ENCODE data around the gene BICRA.
"Not testable (repeated sequence)": the region's sequence is repeated elsewhere in the genome, so short reads cannot be mapped to it uniquely, and the experiment has no call there.

BICRA gene

GRCh38 chr19:47628078-47628771 lies 19.3 kb downstream of the BICRA start:
- no peak overlapping the region for H3K4me3 ChIP-seq
- in situ Hi-C loops (cut with MboI; ENCODE audit: low sequenced_read_pairs) = no loop called here
- H3K4me1 ChIP-seq = no peaks in the 10 kb centered on the region
- no peaks in the 10 kb centered on the region; the same call in 1 of the 2 replicates for H3K9me3 ChIP-seq
- no peaks in the 10 kb centered on the region for H3K27me3 ChIP-seq (ENCODE audit: low read depth)
- no peak for DNase-seq (ENCODE audit: low spot score in 2 of 2)
- no peaks in the 10 kb centered on the region for H3K36me3 ChIP-seq (replicated peaks)

GRCh38 chr19:47630594-47630993 lies 21.7 kb downstream of the BICRA start:
- no peaks in the 10 kb centered on the region for H3K27me3 ChIP-seq (ENCODE audit: low read depth)
- H3K9me3 ChIP-seq = no peaks in the 10 kb centered on the region; the same call in 1 of the 2 replicates
- in situ Hi-C loops (cut with MboI; ENCODE audit: low sequenced_read_pairs) = no loop called here

GRCh38 chr19:47631681-47632446 lies 22.9 kb downstream of the BICRA start:
- no peak overlapping the region for H3K4me3 ChIP-seq
- no peak for DNase-seq (ENCODE audit: low spot score in 2 of 2)
- H3K27me3 ChIP-seq (ENCODE audit: low read depth) = no peaks in the 10 kb centered on the region
- H3K4me1 ChIP-seq = no peaks in the 10 kb centered on the region
- H3K36me3 ChIP-seq (replicated peaks) = no peaks in the 10 kb centered on the region
- no peaks in the 10 kb centered on the region; the same call in 1 of the 2 replicates for H3K9me3 ChIP-seq
- in situ Hi-C loops (cut with MboI; ENCODE audit: low sequenced_read_pairs) = no loop called here

More at GRCh38 chr19:47630594-47630993, 21.7 kb downstream of the BICRA start:
- H3K36me3 ChIP-seq (replicated peaks) = no peaks in the 10 kb centered on the region
- DNase-seq (ENCODE audit: low spot score in 2 of 2) = no peak
- no peaks in the 10 kb centered on the region for H3K4me1 ChIP-seq
- no peak overlapping the region for H3K4me3 ChIP-seq

GRCh38 chr19:47633517-47633916 lies 24.6 kb downstream of the BICRA start:
- Histone ChIP-seq H3K27me3 (ENCODE audit: low read depth) (no peaks in the 10 kb centered on the region), H3K36me3 (replicated peaks) (no peaks in the 10 kb centered on the region), H3K9me3 (no peaks in the 10 kb centered on the region; the same call in 1 of the 2 replicates), H3K4me1 (no peaks in the 10 kb centered on the region), H3K4me3 (no peak overlapping the region)
- no peak for DNase-seq (ENCODE audit: low spot score in 2 of 2)
- in situ Hi-C loops (cut with MboI; ENCODE audit: low sequenced_read_pairs) = no loop called here

- H3K36me3 ChIP-seq (replicated peaks) = no peaks in the 10 kb centered on the region
- H3K9me3 ChIP-seq = no peaks in the 10 kb centered on the region; the same call in 1 of the 2 replicates
- in situ Hi-C loops (cut with MboI; ENCODE audit: low sequenced_read_pairs) = no loop called here
- no peaks in the 10 kb centered on the region for H3K27me3 ChIP-seq (ENCODE audit: low read depth)
- no peak for DNase-seq (ENCODE audit: low spot score in 2 of 2)
- no peaks in the 10 kb centered on the region for H3K4me1 ChIP-seq
- no peak overlapping the region for H3K4me3 ChIP-seq
Measured at GRCh38 chr19:47633996-47634395, 25.1 kb downstream of the BICRA start.

GRCh38 chr19:47635152-47635754 lies 26.3 kb downstream of the BICRA start:
- DNase-seq (ENCODE audit: low spot score in 2 of 2); in situ Hi-C loops (cut with MboI; ENCODE audit: low sequenced_read_pairs); H3K4me3 ChIP-seq; H3K4me1 ChIP-seq; H3K9me3 ChIP-seq; H3K27me3 ChIP-seq (ENCODE audit: low read depth); H3K36me3 ChIP-seq (replicated peaks): not testable (repeated sequence)

- in situ Hi-C loops (cut with MboI; ENCODE audit: low sequenced_read_pairs) = no loop called here
Measured at GRCh38 chr19:47637550-47637949, 28.6 kb downstream of the BICRA start.

GRCh38 chr19:47641891-47642485 lies 33.1 kb downstream of the BICRA start:
- H3K27me3 ChIP-seq (ENCODE audit: low read depth) = no peaks in the 10 kb centered on the region
- no peak for DNase-seq (ENCODE audit: low spot score in 2 of 2)

More at GRCh38 chr19:47637550-47637949, 28.6 kb downstream of the BICRA start:
- no peak overlapping the region for H3K4me3 ChIP-seq
- no peak for DNase-seq (ENCODE audit: low spot score in 2 of 2)
- H3K9me3 ChIP-seq = no peaks in the 10 kb centered on the region
- no peaks in the 10 kb centered on the region for H3K4me1 ChIP-seq
- H3K27me3 ChIP-seq (ENCODE audit: low read depth) = no peaks in the 10 kb centered on the region
- no peaks in the 10 kb centered on the region for H3K36me3 ChIP-seq (replicated peaks)

GRCh38 chr19:47643281-47643680 lies 34.3 kb downstream of the BICRA start:
- H3K27me3 ChIP-seq (ENCODE audit: low read depth) = no peaks in the 10 kb centered on the region
- in situ Hi-C loops (cut with MboI; ENCODE audit: low sequenced_read_pairs) = no loop called here
- DNase-seq (ENCODE audit: low spot score in 2 of 2) = no peak

More at GRCh38 chr19:47641891-47642485, 33.1 kb downstream of the BICRA start:
- Histone ChIP-seq H3K4me1 (peaks cover 8% of the 10 kb centered on the region), H3K36me3 (replicated peaks) (no peaks in the 10 kb centered on the region), H3K4me3 (no peak overlapping the region), H3K9me3 (no peaks in the 10 kb centered on the region)
- in situ Hi-C loops (cut with MboI; ENCODE audit: low sequenced_read_pairs) = no loop called here

GRCh38 chr19:47644199-47644598 lies 35.3 kb downstream of the BICRA start:
- in situ Hi-C loops (cut with MboI; ENCODE audit: low sequenced_read_pairs) = no loop called here
- Histone ChIP-seq H3K9me3 (no peaks in the 10 kb centered on the region; the same call in 1 of the 2 replicates), H3K27me3 (ENCODE audit: low read depth) (no peaks in the 10 kb centered on the region), H3K4me1 (peaks cover 8% of the 10 kb centered on the region), H3K36me3 (replicated peaks) (no peaks in the 10 kb centered on the region), H3K4me3 (no peak overlapping the region)
- no peak for DNase-seq (ENCODE audit: low spot score in 2 of 2)

More at GRCh38 chr19:47643281-47643680, 34.3 kb downstream of the BICRA start:
- Histone ChIP-seq H3K9me3 (no peaks in the 10 kb centered on the region), H3K36me3 (replicated peaks) (no peaks in the 10 kb centered on the region), H3K4me1 (peaks cover 8% of the 10 kb centered on the region), H3K4me3 (no peak overlapping the region)

- Histone ChIP-seq H3K4me1 (peaks cover 8% of the 10 kb centered on the region), H3K4me3 (no peak overlapping the region), H3K36me3 (replicated peaks) (no peaks in the 10 kb centered on the region), H3K9me3 (no peaks in the 10 kb centered on the region; the same call in 1 of the 2 replicates), H3K27me3 (ENCODE audit: low read depth) (no peaks in the 10 kb centered on the region)
- in situ Hi-C loops (cut with MboI; ENCODE audit: low sequenced_read_pairs) = no loop called here
- peak in 1 of 2 experiments; percentile 45 for DNase-seq (ENCODE audit: low spot score in 2 of 2)
Measured at GRCh38 chr19:47644743-47645482, 36.0 kb downstream of the BICRA start.

- H3K27me3 ChIP-seq (ENCODE audit: low read depth) = no peaks in the 10 kb centered on the region
- no peaks in the 10 kb centered on the region for H3K36me3 ChIP-seq (replicated peaks)
- no peaks in the 10 kb centered on the region; the same call in 1 of the 2 replicates for H3K9me3 ChIP-seq
- in situ Hi-C loops (cut with MboI; ENCODE audit: low sequenced_read_pairs) = no loop called here
- no peak overlapping the region for H3K4me3 ChIP-seq
- DNase-seq (ENCODE audit: low spot score in 2 of 2) = no peak
- H3K4me1 ChIP-seq = peaks cover 8% of the 10 kb centered on the region
Measured at GRCh38 chr19:47646924-47647323, 38.0 kb downstream of the BICRA start.

GRCh38 chr19:47649588-47649987 lies 40.7 kb downstream of the BICRA start:
- H3K4me3 ChIP-seq = no peak overlapping the region
- H3K27me3 ChIP-seq (ENCODE audit: low read depth) = no peaks in the 10 kb centered on the region
- peaks cover 7% of the 10 kb centered on the region for H3K4me1 ChIP-seq
- in situ Hi-C loops (cut with MboI; ENCODE audit: low sequenced_read_pairs) = no loop called here
- H3K36me3 ChIP-seq (replicated peaks) = no peaks in the 10 kb centered on the region
- DNase-seq (ENCODE audit: low spot score in 2 of 2) = no peak
- no peaks in the 10 kb centered on the region; the same call in 1 of the 2 replicates for H3K9me3 ChIP-seq

Data from HAP-1 (cell line).